ENCODE results near the gene RPL10. TPM values are rescaled to one million over a fixed set of nuclear protein-coding genes. Genes with fewer than 3 reads are reported as not detected.
A peak's percentile ranks its signal among the peaks of the same experiment; 100 is the strongest.

Gene RPL10
- total and polyA plus RNA-seq, 9 of the 15 experiments (the other 6 are each of a cell fraction or from before 2014, with no cell fraction given), result 3,774 to 7,600 (median 5,014) TPM

DNA sequence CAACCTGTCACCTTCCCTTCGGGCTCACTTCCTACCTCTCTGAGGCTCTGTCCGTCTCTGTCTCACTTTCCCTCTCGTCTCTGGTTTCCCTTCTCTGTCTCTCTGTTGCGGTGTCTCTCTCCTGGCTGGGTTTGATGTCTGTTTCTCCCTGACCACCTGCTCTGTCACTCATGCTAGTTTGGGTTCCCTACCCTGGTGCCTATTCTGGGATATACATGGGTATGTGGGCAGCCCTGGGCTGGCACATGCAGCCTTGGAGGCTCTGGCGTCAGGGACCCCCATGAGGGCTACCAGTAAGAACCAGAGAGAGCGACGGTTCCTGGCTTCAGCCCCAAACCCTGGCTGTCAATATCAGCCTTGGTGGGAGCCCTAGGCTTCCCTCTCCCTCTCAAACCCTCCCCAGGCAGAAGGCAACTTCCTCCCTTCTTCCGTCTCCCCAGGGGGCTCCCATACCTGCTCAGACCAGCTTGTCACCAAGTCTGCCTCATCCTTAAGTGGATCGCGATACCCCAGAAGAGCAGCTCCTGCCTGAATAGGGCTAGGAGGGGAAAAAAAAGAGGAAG, 10.6 kb downstream of the RPL10 start (continued):
- TF ChIP-seq POLR2AphosphoS2 (IDR thresholded peaks at IDR 0.05; ENCODE audit: low read length), result no peak
- TF ChIP-seq CBX1 (IDR thresholded peaks at IDR 0.05; ENCODE audit: low read depth), result no peak
- TF ChIP-seq ERF (CRISPR knock-in tag; IDR thresholded peaks at IDR 0.05), result no peak
- TF ChIP-seq ZNF175 (CRISPR knock-in tag; IDR thresholded peaks at IDR 0.05; ENCODE audit: low read depth), result no peak
- TF ChIP-seq ZNF79 (CRISPR knock-in tag; IDR thresholded peaks at IDR 0.05; ENCODE audit: low read depth), result no peak
- TF ChIP-seq ZNF316 (IDR thresholded peaks at IDR 0.05), result no peak
- peak; percentile 42; the same call in 1 of the 2 replicates for TF ChIP-seq GABPB1 (CRISPR knock-in tag; IDR thresholded peaks at IDR 0.05)
- TF ChIP-seq ZNF668 (CRISPR knock-in tag; IDR thresholded peaks at IDR 0.05), result no peak
- TF ChIP-seq, protein P1, sequence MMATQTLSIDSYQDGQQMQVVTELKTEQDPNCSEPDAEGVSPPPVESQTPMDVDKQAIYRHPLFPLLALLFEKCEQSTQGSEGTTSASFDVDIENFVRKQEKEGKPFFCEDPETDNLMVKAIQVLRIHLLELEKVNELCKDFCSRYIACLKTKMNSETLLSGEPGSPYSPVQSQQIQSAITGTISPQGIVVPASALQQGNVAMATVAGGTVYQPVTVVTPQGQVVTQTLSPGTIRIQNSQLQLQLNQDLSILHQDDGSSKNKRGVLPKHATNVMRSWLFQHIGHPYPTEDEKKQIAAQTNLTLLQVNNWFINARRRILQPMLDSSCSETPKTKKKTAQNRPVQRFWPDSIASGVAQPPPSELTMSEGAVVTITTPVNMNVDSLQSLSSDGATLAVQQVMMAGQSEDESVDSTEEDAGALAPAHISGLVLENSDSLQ (IDR thresholded peaks at IDR 0.05), result peak; percentile 32; the same call in 1 of the 2 replicates
- TF ChIP-seq KAT7 (CRISPR knock-in tag; IDR thresholded peaks at IDR 0.05; ENCODE audit: borderline replicate concordance), result 0 out of 2 replicates have a peak, but pooled peaks have one; percentile 53

All from K562 (cell line).